ENCODE results near the gene ERLEC1.
A peak's percentile ranks its signal among the peaks of the same experiment; 100 is the strongest.
"Not testable (repeated sequence)": the region's sequence is repeated elsewhere in the genome, so short reads cannot be mapped to it uniquely, and the experiment has no call there.

The ERLEC1 gene

GRCh38 chr2:53842891-53843290, 56.0 kb downstream of the ERLEC1 start:
- DNase-seq (ENCODE audit: low spot score in 2 of 2) (no peak), ATAC-seq (no peak)
- Mint-ChIP-seq H3K4me1 (no peaks in the 10 kb centered on the region), H3K4me3 (no peak overlapping the region), H3K36me3 (peaks cover under 1% of the 10 kb centered on the region), H3K27ac (no peak overlapping the region), H3K9me3 (no peaks in the 10 kb centered on the region)

DNA sequence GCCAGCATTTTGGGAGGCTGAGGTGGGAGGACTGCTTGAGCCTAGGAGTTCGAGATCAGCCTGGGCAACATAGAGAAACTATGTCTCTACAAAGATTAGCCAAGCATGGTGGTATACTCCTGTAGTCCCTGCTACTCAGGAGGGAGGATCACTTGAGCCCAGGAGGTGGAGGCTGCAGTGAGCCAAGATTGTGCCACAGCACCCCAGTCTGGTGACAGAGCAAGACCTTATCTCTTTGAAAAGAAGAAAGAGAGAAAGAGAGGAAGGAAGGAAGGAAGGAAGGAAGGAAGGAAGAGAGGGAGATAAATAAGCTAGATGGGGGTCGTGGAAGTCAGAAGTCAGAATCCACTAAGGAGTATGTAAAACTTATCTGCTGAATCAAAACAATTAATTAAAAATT, 56.8 kb downstream of the ERLEC1 start:
- no peak overlapping the region for H3K27ac Mint-ChIP-seq
- DNase-seq (ENCODE audit: low spot score in 2 of 2) = no peak
- peaks cover 6% of the 10 kb centered on the region for H3K36me3 Mint-ChIP-seq
- no peaks in the 10 kb centered on the region for H3K4me1 Mint-ChIP-seq
- no peak overlapping the region for H3K4me3 Mint-ChIP-seq
- H3K9me3 Mint-ChIP-seq = no peaks in the 10 kb centered on the region
- no peak for ATAC-seq

DNA sequence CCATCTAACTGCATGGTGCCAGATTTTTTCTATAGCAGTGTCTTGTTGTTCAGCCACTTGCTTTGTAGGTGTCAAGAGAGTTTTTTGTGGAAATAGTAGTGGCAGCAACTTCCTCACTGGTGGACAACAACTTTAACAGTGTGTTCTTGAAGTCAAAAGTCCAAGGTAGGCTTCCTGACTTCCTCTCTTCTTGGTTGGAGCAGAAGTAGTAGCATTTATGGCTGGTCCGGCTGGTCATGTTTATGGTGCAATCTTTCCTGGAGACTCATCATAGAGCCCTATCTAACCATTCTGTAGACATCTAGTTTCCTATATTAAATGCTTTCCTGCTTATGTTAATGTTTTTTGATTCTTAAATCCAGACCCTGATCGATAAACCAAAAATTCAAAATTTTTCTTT, 61.2 kb downstream of the ERLEC1 start:
- Mint-ChIP-seq H3K4me1 (no peaks in the 10 kb centered on the region), H3K27ac (no peak overlapping the region), H3K4me3 (no peak overlapping the region), H3K9me3 (no peaks in the 10 kb centered on the region), H3K36me3 (peaks cover 6% of the 10 kb centered on the region)
- DNase-seq (ENCODE audit: low spot score in 2 of 2) = no peak
- no peak for ATAC-seq

DNA sequence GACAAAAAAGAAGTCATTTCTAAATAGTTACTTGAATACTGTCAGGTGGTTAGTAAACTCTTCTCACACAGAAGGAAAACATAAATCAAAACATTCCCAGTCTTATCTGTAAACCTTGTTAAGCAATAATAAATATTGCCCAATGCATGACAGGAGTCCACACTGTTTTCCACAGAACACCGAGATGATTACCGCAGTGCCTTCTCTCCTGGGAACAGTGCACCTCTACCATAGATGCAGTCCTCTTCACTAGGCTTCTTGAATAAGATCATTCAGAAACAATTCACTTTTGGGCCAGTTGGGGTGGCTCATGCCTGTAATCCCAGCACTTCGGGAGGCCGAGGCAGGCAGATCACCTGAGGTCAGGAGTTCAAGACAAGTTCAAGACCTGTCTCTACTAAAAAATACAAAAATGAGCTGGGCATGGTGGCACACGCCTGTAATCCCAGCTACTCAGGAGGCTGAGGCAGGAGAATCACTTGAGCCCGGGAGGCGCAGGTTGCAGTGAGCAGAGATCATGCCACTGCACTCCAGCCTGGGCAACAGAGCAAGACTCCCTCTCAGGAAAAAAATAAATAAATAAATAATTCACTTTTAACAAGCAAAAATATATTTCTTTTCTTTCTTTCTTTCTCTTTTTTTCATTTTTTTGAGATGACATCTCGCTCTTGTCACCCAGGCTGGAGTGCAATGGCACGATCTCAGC, 64.4 kb downstream of the ERLEC1 start:
- not testable (repeated sequence) for H3K27ac Mint-ChIP-seq

GRCh38 chr2:53852532-53852931, 65.7 kb downstream of the ERLEC1 start:
- Mint-ChIP-seq H3K36me3 (peaks cover 6% of the 10 kb centered on the region), H3K27ac (no peak overlapping the region), H3K4me3 (no peak overlapping the region), H3K9me3 (no peaks in the 10 kb centered on the region), H3K4me1 (no peaks in the 10 kb centered on the region)
- DNase-seq (ENCODE audit: low spot score in 2 of 2) = no peak
- ATAC-seq = no peak

More for the DNA sequence above, 64.4 kb downstream of the ERLEC1 start:
- H3K4me1 Mint-ChIP-seq; H3K9me3 Mint-ChIP-seq; H3K36me3 Mint-ChIP-seq; H3K4me3 Mint-ChIP-seq; DNase-seq (ENCODE audit: low spot score in 2 of 2); ATAC-seq: not testable (repeated sequence)

DNA sequence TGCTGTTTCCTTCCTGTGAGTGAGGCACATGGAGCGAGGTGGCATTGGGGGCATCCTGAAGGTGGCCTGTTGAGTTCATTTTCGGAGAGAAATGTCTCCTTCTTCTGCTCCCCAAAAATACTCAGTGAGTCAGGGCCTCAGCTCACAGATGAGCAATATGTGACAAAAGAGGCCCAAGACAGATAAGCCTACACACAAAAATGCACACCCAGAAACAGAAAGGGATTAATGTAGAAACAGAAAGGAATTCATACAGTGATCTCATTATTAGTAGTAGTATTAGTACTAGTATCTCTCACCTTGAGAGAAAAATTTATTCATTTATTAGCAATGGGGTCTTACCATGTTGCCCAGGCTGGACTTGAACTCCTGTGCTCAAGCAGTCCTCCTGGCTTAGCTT, 67.8 kb downstream of the ERLEC1 start:
- H3K9me3 Mint-ChIP-seq = no peaks in the 10 kb centered on the region
- no peak for DNase-seq (ENCODE audit: low spot score in 2 of 2)
- no peak overlapping the region for H3K4me3 Mint-ChIP-seq
- H3K27ac Mint-ChIP-seq = peak overlapping the region; percentile 38
- no peaks in the 10 kb centered on the region for H3K4me1 Mint-ChIP-seq
- peak; percentile 81 for ATAC-seq
- H3K36me3 Mint-ChIP-seq = no peaks in the 10 kb centered on the region

GRCh38 chr2:53856272-53856671, 69.4 kb downstream of the ERLEC1 start:
- H3K36me3 Mint-ChIP-seq = peaks cover under 1% of the 10 kb centered on the region
- no peak overlapping the region for H3K27ac Mint-ChIP-seq
- H3K4me3 Mint-ChIP-seq = no peak overlapping the region
- no peaks in the 10 kb centered on the region for H3K4me1 Mint-ChIP-seq
- no peak for ATAC-seq
- H3K9me3 Mint-ChIP-seq = no peaks in the 10 kb centered on the region
- no peak for DNase-seq (ENCODE audit: low spot score in 2 of 2)

- ATAC-seq = no peak
- no peak within 1 kb of the TSS for H3K27ac Mint-ChIP-seq
- H3K9me3 Mint-ChIP-seq = no peaks in the 10 kb centered on the region
- no peak for DNase-seq (ENCODE audit: low spot score in 2 of 2)
- peaks cover 14% of the 10 kb centered on the region for H3K36me3 Mint-ChIP-seq
- no peak within 1 kb of the TSS for H3K4me3 Mint-ChIP-seq
- H3K4me1 Mint-ChIP-seq = peaks cover 5% of the 10 kb centered on the region
Observed at GRCh38 chr2:53859206-53860181, 72.7 kb downstream of the ERLEC1 start, which contains the start of gene GPR75. TSS of gene GPR75 (minus strand) at chr2:53859967. CDS start at chr2:53854756, 5,211 bp downstream.

- peaks cover 5% of the 10 kb centered on the region for H3K4me1 Mint-ChIP-seq
- no peak for DNase-seq (ENCODE audit: low spot score in 2 of 2)
- peak overlapping the region; percentile 29 for H3K27ac Mint-ChIP-seq
- H3K4me3 Mint-ChIP-seq = no peak overlapping the region
- no peak for ATAC-seq
- no peaks in the 10 kb centered on the region for H3K9me3 Mint-ChIP-seq
- H3K36me3 Mint-ChIP-seq = peaks cover 37% of the 10 kb centered on the region
Observed at GRCh38 chr2:53861824-53862223, 75.0 kb downstream of the ERLEC1 start.

GRCh38 chr2:53863538-53864227, 76.8 kb downstream of the ERLEC1 start:
- Mint-ChIP-seq H3K4me3 (no peak overlapping the region), H3K9me3 (no peaks in the 10 kb centered on the region), H3K27ac (no peak overlapping the region), H3K36me3 (peaks cover 53% of the 10 kb centered on the region), H3K4me1 (peaks cover 5% of the 10 kb centered on the region)
- ATAC-seq = no peak
- no peak for DNase-seq (ENCODE audit: low spot score in 2 of 2)

DNA sequence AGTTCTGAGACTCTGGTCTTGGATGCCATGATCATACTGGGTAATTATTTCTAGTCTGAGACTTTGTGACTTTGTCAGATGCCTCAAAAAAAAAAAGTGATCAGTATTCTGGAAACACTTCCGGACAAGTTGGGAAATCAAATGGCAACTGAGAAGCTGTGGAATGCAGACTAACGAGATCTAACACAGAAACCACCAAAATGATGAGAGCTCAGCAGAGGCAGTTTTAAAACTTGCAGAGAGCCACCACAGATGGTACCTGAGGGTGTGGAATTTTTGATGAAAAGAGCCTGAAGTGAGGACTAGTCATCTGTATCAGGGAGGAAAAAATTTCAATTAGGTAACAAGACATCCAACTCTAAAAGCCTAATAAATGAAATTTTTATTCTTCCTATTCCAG, 78.4 kb downstream of the ERLEC1 start:
- no peak overlapping the region for H3K27ac Mint-ChIP-seq
- H3K4me1 Mint-ChIP-seq = peaks cover 5% of the 10 kb centered on the region
- no peaks in the 10 kb centered on the region for H3K9me3 Mint-ChIP-seq
- peaks cover 69% of the 10 kb centered on the region for H3K36me3 Mint-ChIP-seq
- H3K4me3 Mint-ChIP-seq = no peak overlapping the region
- no peak for DNase-seq (ENCODE audit: low spot score in 2 of 2)
- no peak for ATAC-seq

GRCh38 chr2:53865962-53866361, 79.1 kb downstream of the ERLEC1 start:
- no peak for DNase-seq (ENCODE audit: low spot score in 2 of 2)
- no peak overlapping the region for H3K4me3 Mint-ChIP-seq
- H3K9me3 Mint-ChIP-seq = no peaks in the 10 kb centered on the region
- H3K36me3 Mint-ChIP-seq = peaks cover 76% of the 10 kb centered on the region
- H3K27ac Mint-ChIP-seq = no peak overlapping the region
- no peak for ATAC-seq
- peaks cover 5% of the 10 kb centered on the region for H3K4me1 Mint-ChIP-seq

DNA sequence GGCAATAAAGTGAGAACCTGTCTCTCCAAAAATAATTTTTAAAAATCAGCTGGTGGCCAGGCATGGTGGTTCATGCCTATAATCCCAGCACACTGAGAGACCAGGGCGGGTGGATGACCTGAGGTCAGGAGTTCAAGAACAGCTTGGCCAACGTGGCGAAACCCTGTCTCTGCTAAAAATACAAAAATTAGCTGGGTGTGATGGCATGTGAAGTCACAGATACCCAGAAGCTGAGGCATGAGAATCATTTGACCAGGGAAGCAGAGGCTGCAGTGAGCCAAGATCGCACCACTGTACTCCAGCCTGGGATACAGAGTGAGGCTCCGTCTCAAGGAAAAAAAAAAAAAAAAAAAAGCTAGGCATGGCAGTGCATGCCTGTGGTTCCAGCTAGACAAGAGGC, 80.3 kb downstream of the ERLEC1 start:
- ATAC-seq (no peak), DNase-seq (ENCODE audit: low spot score in 2 of 2) (no peak)
- no peaks in the 10 kb centered on the region for H3K9me3 Mint-ChIP-seq
- H3K4me1 Mint-ChIP-seq = peaks cover 5% of the 10 kb centered on the region
- no peak overlapping the region for H3K27ac Mint-ChIP-seq
- H3K4me3 Mint-ChIP-seq = no peak overlapping the region
- peaks cover 81% of the 10 kb centered on the region for H3K36me3 Mint-ChIP-seq

DNA sequence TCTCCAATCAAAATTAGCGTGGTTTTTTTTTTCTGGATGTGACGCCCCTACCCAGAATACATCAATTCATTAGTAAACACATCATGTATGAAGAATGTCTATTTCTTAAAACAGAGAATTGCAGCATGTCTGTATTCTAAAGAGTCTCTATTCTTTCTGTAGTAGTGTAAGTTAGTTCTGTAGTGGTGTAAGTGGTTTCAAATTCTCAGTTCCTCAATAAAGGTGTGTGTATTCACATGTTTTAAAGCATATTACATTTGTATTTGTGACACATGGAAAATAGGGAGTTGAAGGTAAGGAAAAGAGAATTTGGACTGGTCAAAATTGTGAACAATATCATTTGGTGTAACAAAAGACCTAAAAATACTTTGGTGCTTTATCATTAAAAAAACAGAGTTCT, 80.9 kb downstream of the ERLEC1 start:
- peaks cover 87% of the 10 kb centered on the region for H3K36me3 Mint-ChIP-seq
- H3K9me3 Mint-ChIP-seq = no peaks in the 10 kb centered on the region
- ATAC-seq (no peak), DNase-seq (ENCODE audit: low spot score in 2 of 2) (no peak)
- H3K4me3 Mint-ChIP-seq = no peak overlapping the region
- H3K27ac Mint-ChIP-seq = no peak overlapping the region
- H3K4me1 Mint-ChIP-seq = peaks cover under 1% of the 10 kb centered on the region

All from stimulated activated effector memory CD8-positive, alpha-beta T cell treated with anti-CD3 and anti-CD28 coated beads, Interleukin-12 subunit alpha, Interleukin-12 subunit beta, amount 100 ng/mL, for 72 hours (primary cell).